Measurements from ENCODE around the gene MIB2. TPM values are rescaled to one million over a fixed set of nuclear protein-coding genes. Genes with fewer than 3 reads are reported as not detected.
"Not testable (repeated sequence)": the region's sequence is repeated elsewhere in the genome, so short reads cannot be mapped to it uniquely, and the experiment has no call there.

Gene MIB2
- total and polyA plus RNA-seq, 9 donors: 43.2 to 111 (median 72.4) TPM

GRCh38 chr1:1648265-1648664 is 33.0 kb downstream of the MIB2 start:
- 93% methylated on average over 8 of the region's 11 CpGs for WGBS (ENCODE audit: insufficient coverage)
- not testable (repeated sequence) for H3K27me3 ChIP-seq (ENCODE audit: control insufficient read depth, insufficient read depth, low read length); H3K4me3 ChIP-seq (ENCODE audit: low read length); H3K9me3 ChIP-seq (replicated peaks; ENCODE audit: control insufficient read depth, low read depth, low read length); H3K4me1 ChIP-seq (ENCODE audit: control insufficient read depth, insufficient read depth, low read length); DNase-seq; H3K27ac ChIP-seq (ENCODE audit: low read length)
- H3K36me3 ChIP-seq (ENCODE audit: control insufficient read depth, insufficient read depth, low read length): peaks cover 40% of the 10 kb centered on the region

DNA sequence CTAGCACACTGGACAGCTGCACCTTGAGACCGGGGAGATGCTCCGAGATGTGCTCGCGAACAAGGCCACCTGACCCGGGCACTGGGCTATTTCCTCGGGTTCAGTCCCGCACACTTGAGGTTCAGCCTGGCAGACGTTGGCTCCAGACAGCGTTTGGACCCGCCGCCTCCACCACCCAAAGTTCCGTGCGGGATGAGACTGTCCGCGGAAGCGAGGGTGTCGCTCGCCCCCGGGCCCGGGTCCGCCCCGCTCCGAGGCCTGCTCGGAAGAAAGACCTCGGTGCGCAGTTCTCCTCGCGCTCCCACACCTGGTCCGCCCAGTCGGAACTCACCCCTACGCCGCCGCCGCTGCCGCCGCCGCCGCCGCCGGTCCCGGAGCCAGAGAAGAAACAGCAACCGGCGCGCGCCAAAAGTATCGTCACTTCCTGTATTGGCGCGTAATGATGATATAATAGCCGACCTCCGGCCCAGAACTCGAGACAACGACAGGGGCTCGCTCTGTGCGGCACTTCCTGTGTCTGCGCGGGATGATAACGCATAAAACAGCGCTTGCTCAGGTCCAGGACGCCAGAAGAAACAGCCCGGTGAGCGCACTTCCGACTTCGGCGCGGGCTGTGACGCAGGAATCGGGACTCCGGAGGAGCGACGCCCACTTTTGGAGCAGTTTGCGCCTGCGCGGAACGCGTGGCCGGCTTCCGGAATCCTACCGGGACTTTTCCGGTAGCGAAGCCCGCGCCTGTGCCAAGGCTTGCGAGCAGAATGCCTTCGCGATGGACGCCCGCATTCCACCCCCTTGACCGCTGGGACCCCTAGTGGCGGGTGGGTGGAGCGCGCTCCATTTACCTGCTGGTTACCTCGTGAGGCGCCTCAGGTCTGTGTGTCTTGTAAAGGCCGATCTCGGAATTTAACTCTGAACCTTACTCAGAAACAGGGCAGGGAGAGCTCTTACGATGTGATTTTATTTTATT is 43.6 kb downstream of the MIB2 start, which contains the start of gene CDK11B:
TSS of gene CDK11B (minus strand) at position 422 of the 967 bp plus-strand sequence. CDS start 1,519 bp downstream, outside the sequence.
- peak; percentile 97 for DNase-seq
- not testable (repeated sequence) for H3K27me3 ChIP-seq (ENCODE audit: control insufficient read depth, insufficient read depth, low read length); H3K9me3 ChIP-seq (replicated peaks; ENCODE audit: control insufficient read depth, low read depth, low read length)
- Histone ChIP-seq H3K27ac (ENCODE audit: low read length) (peak within 1 kb of the TSS; percentile 99), H3K4me3 (ENCODE audit: low read length) (peak within 1 kb of the TSS; percentile 75), H3K36me3 (ENCODE audit: control insufficient read depth, insufficient read depth, low read length) (peaks cover 29% of the 10 kb centered on the region), H3K4me1 (ENCODE audit: control insufficient read depth, insufficient read depth, low read length) (peaks cover 13% of the 10 kb centered on the region)
- WGBS (ENCODE audit: insufficient coverage): under 1% methylated on average over 43 of the region's 96 CpGs

DNA sequence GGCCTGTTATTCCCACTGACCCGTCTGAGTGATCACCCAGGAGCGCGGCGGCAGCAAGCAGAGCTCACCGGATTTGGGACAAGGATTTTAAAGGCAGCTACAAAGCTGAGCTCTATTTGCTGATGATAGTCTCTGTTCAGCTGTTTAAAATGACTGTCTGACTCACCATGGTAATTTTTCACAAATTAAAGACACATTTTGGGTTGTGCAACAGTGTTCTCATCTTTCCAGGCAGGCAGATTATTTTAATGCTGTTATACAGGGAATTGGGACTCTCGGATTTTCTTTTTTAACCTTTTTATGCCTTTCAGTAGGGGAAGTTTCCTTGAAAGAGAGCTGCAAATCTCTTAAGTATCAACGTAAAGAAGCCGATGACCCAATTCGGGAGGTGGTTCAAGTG is 47.1 kb downstream of the MIB2 start:
- H3K4me3 ChIP-seq (ENCODE audit: low read length); H3K27me3 ChIP-seq (ENCODE audit: control insufficient read depth, insufficient read depth, low read length); H3K9me3 ChIP-seq (replicated peaks; ENCODE audit: control insufficient read depth, low read depth, low read length); DNase-seq: not testable (repeated sequence)
- Histone ChIP-seq H3K36me3 (ENCODE audit: control insufficient read depth, insufficient read depth, low read length) (peaks cover 27% of the 10 kb centered on the region), H3K27ac (ENCODE audit: low read length) (peak overlapping the region; percentile 62), H3K4me1 (ENCODE audit: control insufficient read depth, insufficient read depth, low read length) (peaks cover 13% of the 10 kb centered on the region)
- 100% methylated on average over 1 of the region's 9 CpGs for WGBS (ENCODE audit: insufficient coverage)

DNA sequence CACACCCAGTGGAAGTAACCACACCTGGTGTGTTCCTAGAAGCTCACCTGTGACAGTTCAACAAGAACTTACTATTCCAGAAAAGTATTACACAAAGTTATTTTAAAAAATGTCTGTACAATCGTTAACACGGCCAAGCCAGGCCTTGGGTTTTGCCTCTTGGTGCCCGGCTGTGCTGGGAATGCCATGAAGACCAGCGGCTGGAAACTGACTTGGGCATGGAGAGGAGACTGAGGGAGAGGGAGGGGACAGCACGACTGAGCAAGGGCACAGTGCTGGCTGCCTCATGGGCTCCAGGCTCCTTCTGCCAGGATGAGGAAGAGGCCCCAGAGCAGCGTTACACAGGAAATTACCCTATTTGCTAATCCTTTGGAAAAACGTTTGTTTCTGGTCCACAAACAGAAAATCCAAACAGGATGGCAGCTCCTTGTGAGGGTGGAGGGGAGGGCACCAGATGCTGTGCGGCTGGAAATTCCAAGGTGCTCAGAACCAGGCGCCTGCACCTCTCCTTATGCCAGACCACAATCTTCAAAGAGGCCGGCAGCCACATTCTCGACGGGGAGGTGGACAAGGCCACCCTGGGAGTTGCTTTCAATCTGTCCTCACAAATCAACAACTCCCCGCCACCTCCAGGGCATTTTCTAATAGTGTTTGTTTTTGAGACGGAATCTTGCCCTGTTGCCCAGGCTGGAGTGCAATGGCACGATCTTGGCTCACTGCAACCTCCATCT is 47.7 kb downstream of the MIB2 start:
- Histone ChIP-seq H3K4me1 (ENCODE audit: control insufficient read depth, insufficient read depth, low read length) (peaks cover 13% of the 10 kb centered on the region), H3K27ac (ENCODE audit: low read length) (peak overlapping the region; percentile 62), H3K36me3 (ENCODE audit: control insufficient read depth, insufficient read depth, low read length) (peaks cover 31% of the 10 kb centered on the region)
- not testable (repeated sequence) for H3K27me3 ChIP-seq (ENCODE audit: control insufficient read depth, insufficient read depth, low read length); DNase-seq; H3K9me3 ChIP-seq (replicated peaks; ENCODE audit: control insufficient read depth, low read depth, low read length); H3K4me3 ChIP-seq (ENCODE audit: low read length)
- WGBS (ENCODE audit: insufficient coverage): 80% methylated on average over 4 of the region's 15 CpGs

GRCh38 chr1:1664318-1664717 is 49.0 kb downstream of the MIB2 start:
- H3K27ac ChIP-seq (ENCODE audit: low read length); DNase-seq; H3K4me3 ChIP-seq (ENCODE audit: low read length); H3K27me3 ChIP-seq (ENCODE audit: control insufficient read depth, insufficient read depth, low read length); H3K9me3 ChIP-seq (replicated peaks; ENCODE audit: control insufficient read depth, low read depth, low read length): not testable (repeated sequence)
- Histone ChIP-seq H3K36me3 (ENCODE audit: control insufficient read depth, insufficient read depth, low read length) (peaks cover 40% of the 10 kb centered on the region), H3K4me1 (ENCODE audit: control insufficient read depth, insufficient read depth, low read length) (peaks cover 13% of the 10 kb centered on the region)
- WGBS (ENCODE audit: insufficient coverage): no CpG with 5 or more reads among the region's 11 CpGs

GRCh38 chr1:1664941-1665814 is 49.9 kb downstream of the MIB2 start:
- Histone ChIP-seq H3K27me3 (ENCODE audit: control insufficient read depth, insufficient read depth, low read length) (no peaks in the 10 kb centered on the region), H3K4me1 (ENCODE audit: control insufficient read depth, insufficient read depth, low read length) (peaks cover 13% of the 10 kb centered on the region), H3K9me3 (replicated peaks; ENCODE audit: control insufficient read depth, low read depth, low read length) (no peaks in the 10 kb centered on the region), H3K27ac (ENCODE audit: low read length) (no peak overlapping the region), H3K36me3 (ENCODE audit: control insufficient read depth, insufficient read depth, low read length) (peaks cover 48% of the 10 kb centered on the region), H3K4me3 (ENCODE audit: low read length) (no peak overlapping the region)
- 91% methylated on average over 24 of the region's 27 CpGs for WGBS (ENCODE audit: insufficient coverage)
- no peak for DNase-seq

GRCh38 chr1:1665815-1666251 is 50.5 kb downstream of the MIB2 start:
- H3K9me3 ChIP-seq (replicated peaks; ENCODE audit: control insufficient read depth, low read depth, low read length): no peaks in the 10 kb centered on the region
- H3K36me3 ChIP-seq (ENCODE audit: control insufficient read depth, insufficient read depth, low read length): peaks cover 52% of the 10 kb centered on the region
- peaks cover 9% of the 10 kb centered on the region for H3K4me1 ChIP-seq (ENCODE audit: control insufficient read depth, insufficient read depth, low read length)
- no peak overlapping the region for H3K4me3 ChIP-seq (ENCODE audit: low read length)
- no peaks in the 10 kb centered on the region for H3K27me3 ChIP-seq (ENCODE audit: control insufficient read depth, insufficient read depth, low read length)
- WGBS (ENCODE audit: insufficient coverage): 82% methylated on average over 25 of the region's 25 CpGs
- DNase-seq: no peak
- H3K27ac ChIP-seq (ENCODE audit: low read length): no peak overlapping the region

DNA sequence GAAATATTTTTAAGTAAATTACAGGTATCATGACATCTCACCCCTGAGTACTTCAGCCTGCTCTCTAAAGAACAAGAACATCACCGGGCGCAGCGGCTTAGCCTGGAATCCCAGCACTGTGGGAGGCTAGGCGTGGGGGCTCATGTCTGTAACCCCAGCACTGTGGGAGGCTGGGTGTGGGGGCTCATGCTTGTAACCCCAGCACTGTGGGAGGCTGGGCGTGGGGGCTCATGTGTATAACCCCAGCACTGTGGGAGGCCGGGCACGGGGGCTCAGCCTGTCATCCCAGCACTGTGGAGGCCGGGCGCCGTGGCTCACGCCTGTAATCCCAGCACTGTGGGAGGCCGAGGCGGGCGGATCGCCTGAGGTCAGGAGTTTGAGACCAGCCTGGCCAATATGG is 51.2 kb downstream of the MIB2 start:
- no peak overlapping the region for H3K27ac ChIP-seq (ENCODE audit: low read length)
- H3K9me3 ChIP-seq (replicated peaks; ENCODE audit: control insufficient read depth, low read depth, low read length): no peaks in the 10 kb centered on the region
- H3K4me3 ChIP-seq (ENCODE audit: low read length): no peak overlapping the region
- peaks cover 5% of the 10 kb centered on the region for H3K4me1 ChIP-seq (ENCODE audit: control insufficient read depth, insufficient read depth, low read length)
- H3K27me3 ChIP-seq (ENCODE audit: control insufficient read depth, insufficient read depth, low read length): no peaks in the 10 kb centered on the region
- 95% methylated on average over 9 of the region's 15 CpGs for WGBS (ENCODE audit: insufficient coverage)
- no peak for DNase-seq
- H3K36me3 ChIP-seq (ENCODE audit: control insufficient read depth, insufficient read depth, low read length): peaks cover 59% of the 10 kb centered on the region

GRCh38 chr1:1669468-1670440 is 54.5 kb downstream of the MIB2 start:
- H3K4me1 ChIP-seq (ENCODE audit: control insufficient read depth, insufficient read depth, low read length): no peaks in the 10 kb centered on the region
- 89% methylated on average over 40 of the region's 43 CpGs for WGBS (ENCODE audit: insufficient coverage)
- H3K4me3 ChIP-seq (ENCODE audit: low read length): no peak overlapping the region
- H3K27ac ChIP-seq (ENCODE audit: low read length): no peak overlapping the region
- H3K9me3 ChIP-seq (replicated peaks; ENCODE audit: control insufficient read depth, low read depth, low read length): no peaks in the 10 kb centered on the region
- H3K36me3 ChIP-seq (ENCODE audit: control insufficient read depth, insufficient read depth, low read length): peaks cover 60% of the 10 kb centered on the region
- DNase-seq: no peak
- no peaks in the 10 kb centered on the region for H3K27me3 ChIP-seq (ENCODE audit: control insufficient read depth, insufficient read depth, low read length)

All from muscle of leg (tissue), 11 donors.